HG02852 (cell line): ENCODE data around the gene MED15.
"Not testable (repeated sequence)": the region's sequence is repeated elsewhere in the genome, so short reads cannot be mapped to it uniquely, and the experiment has no call there.

ENCODE experiments used
- ATAC-seq: cut with Tn5 transposase; IDR thresholded peaks from one replicate; pipeline ENCODE4 v1.9.1; 2021; ENCODE audit warnings: mild to moderate bottlenecking, moderate library complexity; ENCODE audit not compliant: unreplicated experiment

The MED15 gene

GRCh38 chr22:20594486-20594885, 87.1 kb downstream of the MED15 start:
- not testable (repeated sequence) for ATAC-seq

DNA sequence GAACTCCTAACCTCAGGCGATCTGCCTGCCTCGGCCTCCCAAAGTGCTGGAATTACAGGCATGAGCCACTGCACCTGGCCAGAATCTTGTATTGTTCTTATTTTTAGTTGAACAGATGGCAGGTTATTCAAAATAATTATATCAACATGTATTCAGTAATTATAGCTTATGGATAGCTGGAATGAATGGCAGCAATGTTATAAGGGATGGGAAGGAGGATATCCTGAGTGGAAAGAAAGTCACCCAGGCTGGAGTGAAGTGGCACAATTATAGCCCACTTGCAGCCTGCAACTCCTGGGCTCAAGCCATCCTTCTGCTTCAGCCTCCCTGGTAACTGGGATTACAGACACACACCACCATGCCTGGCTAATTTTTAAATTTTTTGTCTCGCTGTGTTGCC, 88.1 kb downstream of the MED15 start:
- no peak for ATAC-seq

DNA sequence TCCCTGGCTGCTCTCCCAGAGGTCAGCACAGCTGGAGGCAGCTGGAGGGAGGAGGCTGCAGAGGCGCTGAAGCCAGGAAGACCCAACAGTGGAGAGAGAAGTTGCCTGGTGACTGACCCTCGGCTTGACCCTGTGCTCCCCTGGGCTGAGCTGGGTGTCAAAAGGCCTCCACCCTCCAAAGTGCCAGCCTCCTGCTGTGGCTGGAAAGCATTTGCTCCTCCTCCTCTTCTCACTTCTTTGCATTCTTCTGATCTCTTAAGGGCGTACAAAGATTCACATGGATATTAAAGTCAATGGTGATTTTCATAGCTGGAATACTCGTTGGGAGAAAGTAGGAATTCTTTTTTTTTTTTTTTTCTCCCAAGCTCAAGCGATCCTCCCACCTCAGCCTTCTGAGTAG, 91.7 kb downstream of the MED15 start:
- no peak for ATAC-seq

- ATAC-seq, result no peak
Measured at GRCh38 chr22:20600137-20600673, 92.8 kb downstream of the MED15 start.

GRCh38 chr22:20601308-20601707, 93.9 kb downstream of the MED15 start:
- ATAC-seq, result no peak

DNA sequence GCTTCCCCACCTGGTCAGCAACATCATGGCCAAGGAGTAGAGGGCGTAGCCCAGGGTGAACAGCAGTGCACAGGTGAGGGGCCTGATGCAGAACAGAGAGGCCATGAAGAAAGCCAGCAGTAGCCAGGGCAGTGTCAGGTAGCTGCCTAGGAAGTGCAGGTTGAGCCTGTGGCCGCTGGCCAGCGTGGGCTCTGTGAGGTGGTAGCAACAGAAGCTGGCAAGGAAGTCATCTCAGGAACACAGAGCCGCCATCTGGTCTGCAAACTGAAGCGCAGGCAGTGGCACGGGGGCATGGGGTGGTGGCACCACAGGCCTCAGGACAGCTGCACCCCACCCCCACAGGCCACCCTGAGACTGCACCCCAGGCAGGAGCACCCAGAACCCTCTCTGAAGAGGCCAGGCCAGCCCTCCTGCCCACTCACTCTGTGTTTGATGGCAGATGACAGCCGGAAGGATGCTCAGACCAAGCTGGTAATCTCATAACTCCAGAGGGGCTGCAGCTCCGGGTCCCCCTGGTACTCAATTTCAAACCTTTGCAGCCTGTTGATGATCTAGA, 95.3 kb downstream of the MED15 start:
- ATAC-seq, result no peak

DNA sequence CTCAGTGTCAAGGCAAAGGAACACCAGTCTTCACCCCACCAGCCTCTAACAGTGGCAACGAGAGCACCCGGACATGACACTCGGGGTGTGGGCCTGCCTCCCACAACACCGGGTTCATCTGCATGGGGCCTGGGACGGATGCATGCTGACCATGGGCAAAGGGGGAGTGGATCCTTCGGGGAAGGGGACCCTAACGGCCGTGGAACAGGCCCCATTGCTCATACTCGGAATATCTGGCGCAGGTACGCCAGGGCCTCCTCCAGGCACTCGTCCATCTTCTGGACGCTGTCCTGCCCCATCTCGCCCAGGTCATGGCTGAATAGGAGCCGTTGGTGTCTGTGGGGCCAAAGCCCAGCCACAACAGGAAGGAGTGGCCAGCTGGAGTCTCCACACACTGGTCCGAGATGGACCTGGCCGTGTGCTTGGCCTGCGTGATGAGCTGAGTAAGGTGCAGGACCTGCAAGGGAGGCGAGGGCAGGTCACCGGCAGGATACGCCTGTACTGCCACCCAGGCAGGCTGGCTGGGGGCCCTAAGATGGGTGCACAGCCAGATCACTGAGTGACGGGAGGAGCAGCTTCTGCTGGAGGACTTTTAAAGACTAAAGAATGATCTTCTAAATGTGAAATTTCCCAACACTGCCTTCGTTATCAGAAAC, 96.8 kb downstream of the MED15 start:
- ATAC-seq, result no peak

- ATAC-seq, result no peak
Measured at GRCh38 chr22:20604776-20605221, 97.4 kb downstream of the MED15 start.

DNA sequence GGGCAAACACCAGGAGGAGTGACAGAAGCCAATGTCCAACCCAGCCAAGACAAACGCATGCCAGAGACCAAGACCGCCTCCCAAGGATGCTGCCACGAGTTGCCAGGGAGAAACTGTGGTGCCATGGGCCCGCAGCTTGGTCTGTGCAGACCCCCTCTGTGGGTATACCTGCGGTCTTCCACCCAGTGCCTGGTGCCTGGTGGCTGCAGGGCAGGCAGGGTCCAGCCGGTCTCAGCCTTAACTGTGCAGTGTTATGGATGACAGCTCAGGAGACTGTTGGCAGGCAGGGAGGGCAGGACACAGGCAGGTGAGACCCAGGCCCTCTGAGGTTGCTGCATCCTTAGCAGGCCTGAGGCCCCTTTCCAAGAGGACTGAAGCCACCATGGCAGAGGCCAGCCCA, 97.9 kb downstream of the MED15 start:
- ATAC-seq, result no peak

- no peak for ATAC-seq
Measured at GRCh38 chr22:20606041-20606783, 98.8 kb downstream of the MED15 start.

GRCh38 chr22:20606784-20607128, 99.3 kb downstream of the MED15 start:
- no peak for ATAC-seq

DNA sequence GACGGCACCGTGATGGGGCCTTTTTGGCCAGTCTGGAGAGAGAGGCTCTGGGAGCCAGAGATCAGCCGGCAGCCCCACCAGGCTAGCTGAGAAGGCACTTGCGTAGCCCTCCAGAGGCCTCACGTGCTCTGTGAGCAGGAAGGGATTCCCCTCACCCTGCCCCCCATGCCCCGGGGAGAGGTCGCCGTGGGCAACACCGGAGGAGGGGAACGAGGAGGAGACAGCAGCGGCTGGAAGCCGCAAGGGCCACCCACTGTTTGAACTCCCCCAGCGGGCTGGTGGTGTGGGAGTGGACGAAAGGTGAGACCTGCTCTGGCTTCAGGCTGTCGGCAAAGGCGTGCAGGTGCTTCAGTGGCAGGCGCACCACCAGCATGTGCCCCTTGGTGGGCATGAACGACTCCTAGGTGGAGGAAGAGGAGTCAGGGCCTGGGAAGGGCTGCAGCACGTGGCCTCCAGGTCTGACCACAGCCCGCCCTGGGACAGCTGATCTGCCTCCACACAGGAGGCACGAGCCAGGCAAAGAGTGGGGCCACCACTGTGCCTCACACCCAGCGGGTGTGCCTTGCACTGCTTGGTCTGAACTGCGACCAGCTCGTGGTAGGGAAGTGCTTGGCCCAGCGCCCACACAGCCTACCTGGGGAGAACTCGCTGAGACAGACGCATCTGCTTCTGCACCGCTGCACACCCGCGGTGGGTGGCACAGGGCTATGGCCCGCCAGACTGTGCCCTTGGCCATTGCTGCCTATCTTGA, 99.9 kb downstream of the MED15 start:
- no peak for ATAC-seq

- ATAC-seq, result no peak
Measured at GRCh38 chr22:20610243-20610686, 102.9 kb downstream of the MED15 start.

GRCh38 chr22:20610757-20611156, 103.3 kb downstream of the MED15 start:
- no peak for ATAC-seq

DNA sequence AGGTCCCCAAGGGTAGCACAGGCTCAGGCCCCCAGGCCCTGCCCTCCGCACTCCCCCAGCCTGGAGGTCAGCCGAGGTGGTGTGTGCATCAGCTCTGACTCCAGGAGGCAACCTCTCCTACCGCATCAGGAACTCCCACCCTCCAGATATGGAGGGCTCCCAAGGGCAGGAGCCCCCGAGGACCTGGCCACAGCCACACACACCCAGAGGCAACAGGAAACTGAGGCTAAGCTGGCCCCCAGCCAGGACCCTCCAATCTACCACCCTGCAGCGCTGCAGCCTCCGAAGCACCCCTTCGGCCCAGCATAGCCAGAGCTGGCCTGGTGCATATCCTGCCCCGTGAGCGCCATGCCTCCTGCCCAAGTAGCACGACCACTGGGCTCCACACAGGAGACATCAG, 104.0 kb downstream of the MED15 start:
- no peak for ATAC-seq

- ATAC-seq, result no peak
Measured at GRCh38 chr22:20613301-20613700, 105.9 kb downstream of the MED15 start.

GRCh38 chr22:20615021-20615420, 107.6 kb downstream of the MED15 start:
- ATAC-seq, result no peak

GRCh38 chr22:20615533-20616450, 108.4 kb downstream of the MED15 start:
- no peak for ATAC-seq

DNA sequence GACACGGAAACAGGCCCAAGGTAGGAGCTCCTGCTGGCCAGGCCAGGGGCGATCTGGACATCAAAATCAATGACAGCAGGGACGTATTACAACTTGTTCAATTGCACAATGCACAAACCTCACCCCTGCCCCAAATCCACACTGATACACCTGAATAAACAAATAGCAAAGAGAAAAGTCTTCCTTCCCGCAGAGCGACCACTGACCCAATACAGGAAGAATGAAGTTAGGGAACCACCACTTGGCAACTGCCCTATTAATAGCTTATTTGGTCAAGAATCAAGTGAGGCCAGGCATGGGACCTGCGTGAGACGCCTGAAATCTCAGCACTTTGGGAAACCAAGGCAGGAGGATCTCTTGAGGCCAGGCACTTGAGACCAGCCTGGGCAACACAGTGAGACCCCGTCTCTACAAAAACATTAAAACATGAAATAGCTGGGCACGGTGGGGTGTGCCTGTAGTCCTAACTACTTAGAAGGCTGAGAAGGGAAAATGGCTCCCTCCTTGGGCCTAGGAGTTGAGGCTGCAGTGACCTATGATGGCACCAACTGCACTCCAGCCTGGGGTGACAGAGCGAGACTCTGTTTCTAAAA, 109.1 kb downstream of the MED15 start:
- ATAC-seq, result no peak

DNA sequence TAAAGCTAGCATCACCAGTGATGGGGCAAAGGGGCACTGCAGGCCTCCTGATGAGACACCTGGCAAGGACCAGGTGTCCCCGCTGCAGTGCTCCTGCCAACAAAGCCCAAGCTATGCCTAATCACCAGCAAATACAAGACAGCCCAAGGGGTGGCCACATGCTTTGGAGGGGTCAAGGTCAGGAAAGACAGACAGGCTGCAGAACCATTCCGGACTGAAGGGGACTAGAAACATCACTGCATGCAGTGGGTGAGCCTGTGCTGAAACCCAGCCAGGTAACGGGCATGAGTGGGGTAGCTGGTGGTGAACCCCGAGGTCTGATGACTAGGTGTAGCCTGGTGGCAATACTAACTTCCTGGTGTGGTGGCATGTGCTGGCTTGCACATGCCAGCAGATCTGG, 111.1 kb downstream of the MED15 start:
- ATAC-seq, result no peak
